Measurements from ENCODE around the gene FAXC. TPM values are rescaled to one million over a fixed set of nuclear protein-coding genes. Genes with fewer than 3 reads are reported as not detected.

The FAXC gene
- total and polyA plus RNA-seq, 9 donors = 0.78 to 8.1 (median 2.5) TPM

- no peak for DNase-seq
- H3K27ac ChIP-seq = no peak overlapping the region
- H3K4me3 ChIP-seq = no peak overlapping the region
- TF ChIP-seq EP300 (IDR thresholded peaks at IDR 0.05) (no peak), CTCF (IDR thresholded peaks at IDR 0.05) (no peak), POLR2A (IDR thresholded peaks at IDR 0.05) (no peak)
- H3K9me3 ChIP-seq = no peaks in the 10 kb centered on the region
- H3K4me1 ChIP-seq (ENCODE audit: insufficient read depth) = no peaks in the 10 kb centered on the region
- H3K36me3 ChIP-seq = no peaks in the 10 kb centered on the region
- 92 to 95% (median 92%) methylated on average over 3 of the region's 3 CpGs for WGBS, 3 donors
- intact Hi-C loops (cut with DNase I) = no loop called here
- no peaks in the 10 kb centered on the region for H3K27me3 ChIP-seq
Measured at GRCh38 chr6:99390896-99391295, 41.4 kb upstream of the FAXC start.

- H3K27me3 ChIP-seq = no peaks in the 10 kb centered on the region
- H3K4me1 ChIP-seq (ENCODE audit: insufficient read depth) = no peaks in the 10 kb centered on the region
- no peaks in the 10 kb centered on the region for H3K36me3 ChIP-seq
- 88 to 94% (median 93%) methylated on average over 3 of the region's 3 CpGs for WGBS, 3 donors
- H3K4me3 ChIP-seq = no peak overlapping the region
- TF ChIP-seq EP300 (IDR thresholded peaks at IDR 0.05) (no peak), POLR2A (IDR thresholded peaks at IDR 0.05) (no peak), CTCF (IDR thresholded peaks at IDR 0.05) (no peak)
- no peaks in the 10 kb centered on the region for H3K9me3 ChIP-seq
- intact Hi-C loops (cut with DNase I) = no loop called here
- no peak for DNase-seq
- no peak overlapping the region for H3K27ac ChIP-seq
Measured at GRCh38 chr6:99384507-99384906, 35.0 kb upstream of the FAXC start.

GRCh38 chr6:99378636-99379035 is 29.2 kb upstream of the FAXC start:
- intact Hi-C loops (cut with DNase I) = no loop called here
- Histone ChIP-seq H3K36me3 (no peaks in the 10 kb centered on the region), H3K9me3 (no peaks in the 10 kb centered on the region), H3K4me3 (no peak overlapping the region), H3K27me3 (no peaks in the 10 kb centered on the region), H3K4me1 (ENCODE audit: insufficient read depth) (no peaks in the 10 kb centered on the region), H3K27ac (no peak overlapping the region)
- no peak for TF ChIP-seq EP300 (IDR thresholded peaks at IDR 0.05)
- no peak for TF ChIP-seq POLR2A (IDR thresholded peaks at IDR 0.05)
- TF ChIP-seq CTCF (IDR thresholded peaks at IDR 0.05) = no peak
- no peak for DNase-seq

- no peaks in the 10 kb centered on the region for H3K36me3 ChIP-seq
- H3K27ac ChIP-seq = no peak overlapping the region
- intact Hi-C loops (cut with DNase I) = no loop called here
- no peaks in the 10 kb centered on the region for H3K4me1 ChIP-seq (ENCODE audit: insufficient read depth)
- no peak for DNase-seq
- no peaks in the 10 kb centered on the region for H3K27me3 ChIP-seq
- no peak overlapping the region for H3K4me3 ChIP-seq
- TF ChIP-seq CTCF (IDR thresholded peaks at IDR 0.05) = no peak
- no peak for TF ChIP-seq EP300 (IDR thresholded peaks at IDR 0.05)
- no peak for TF ChIP-seq POLR2A (IDR thresholded peaks at IDR 0.05)
- H3K9me3 ChIP-seq = no peaks in the 10 kb centered on the region
Measured at GRCh38 chr6:99369533-99369932, 20.1 kb upstream of the FAXC start.

GRCh38 chr6:99366852-99367251 is 17.4 kb upstream of the FAXC start:
- Histone ChIP-seq H3K4me1 (ENCODE audit: insufficient read depth) (no peaks in the 10 kb centered on the region), H3K27me3 (no peaks in the 10 kb centered on the region), H3K27ac (no peak overlapping the region), H3K36me3 (no peaks in the 10 kb centered on the region), H3K4me3 (no peak overlapping the region), H3K9me3 (no peaks in the 10 kb centered on the region)
- 89 to 95% (median 94%) methylated on average over 2 of the region's 2 CpGs for WGBS, 3 donors
- TF ChIP-seq CTCF (IDR thresholded peaks at IDR 0.05) (no peak), POLR2A (IDR thresholded peaks at IDR 0.05) (no peak), EP300 (IDR thresholded peaks at IDR 0.05) (no peak)
- intact Hi-C loops (cut with DNase I) = no loop called here
- no peak for DNase-seq

Data from ovary (tissue), 9 donors.